Kidney (tissue), 14 donors: ENCODE measurements around the gene C22orf39. TPM values are rescaled to one million over a fixed set of nuclear protein-coding genes. Genes with fewer than 3 reads are reported as not detected.

ENCODE experiments used
- DNase-seq, 5 donors: peaks; one replicate each; pipeline ENCODE4 v3.0.0-alpha.2; 2013 to 2020
- FAIRE-seq: peaks from 2 replicates; lab custom pipeline; 2012; peaks lifted over from hg19 to GRCh38; lab: Jason Lieb, UNC
- H3K27ac ChIP-seq, 2 donors: one replicate each; pipeline ENCODE4 v1.7.0; 2013; ENCODE audit warnings: low read depth in 2 of 2, low read length in 2 of 2, inconsistent platforms in 1 of 2
- H3K27me3 ChIP-seq: one replicate; pipeline ENCODE4 v1.7.1; 2013; ENCODE audit warnings: low read length, inconsistent platforms; ENCODE audit not compliant: control insufficient read depth, insufficient read depth
- H3K36me3 ChIP-seq, 3 donors: one replicate each; pipeline versions ENCODE4 v1.7.0 to v1.7.1; 2013; ENCODE audit warnings: low read length in 3 of 3, control low read depth in 1 of 3, inconsistent platforms in 1 of 3; ENCODE audit not compliant: insufficient read depth in 3 of 3, control insufficient read depth in 2 of 3
- H3K4me1 ChIP-seq, 3 donors: one replicate each; pipeline versions ENCODE4 v1.7.0 to v1.7.1; 2013; ENCODE audit warnings: low read length in 3 of 3, inconsistent platforms in 1 of 3, low read depth in 1 of 3; ENCODE audit not compliant: control insufficient read depth in 2 of 3, insufficient read depth in 2 of 3
- H3K4me3 ChIP-seq, 3 donors: one replicate each; pipeline versions ENCODE4 v1.7.0 to v1.8.1; 2013; ENCODE audit warnings: low read length in 3 of 3, control low read depth in 1 of 3, inconsistent platforms in 1 of 3
- H3K9ac ChIP-seq, 3 donors: one replicate each; pipeline versions ENCODE4 v1.7.0 to v1.7.1; 2013; ENCODE audit warnings: low read length in 3 of 3, control low read depth in 1 of 3, inconsistent platforms in 1 of 3
- H3K9me3 ChIP-seq, 3 donors: one replicate each; pipeline versions ENCODE4 v1.7.0 to v1.7.1; 2013; ENCODE audit warnings: low read length in 3 of 3, control low read depth in 1 of 3, inconsistent platforms in 1 of 3; ENCODE audit not compliant: control insufficient read depth in 2 of 3, insufficient read depth in 1 of 3
- intact Hi-C: fragments of 100-400 bp; cut with DNase I; formaldehyde crosslinking; loops from one replicate; pipeline ENCODE4 v1.11.1; 2022
- polyA plus RNA-seq: library from polyadenylated mRNA; stranded (reverse); fragments of 350-450 nt; fragmentation: Illumina TruSeq; extraction: RNeasy Lipid Tissue Mini Kit (QIAGEN cat#74804); gene quantifications from one replicate; pipeline ENCODE4 v1.2.3, GENCODE V29; 2014; ENCODE audit warnings: low read depth, low replicate concordance; ENCODE audit not compliant: insufficient read depth
- total RNA-seq: library from RNA; stranded (reverse); fragmentation: NEBNext Ultra II Directional; extraction: Animal tissue kit (Norgen Biotek cat#: 25700); gene quantifications from one replicate; pipeline ENCODE4 v1.2.1, GENCODE V29; 2021
- TF ChIP-seq, protein P1 (sequence below): IDR thresholded peaks from 3 replicates; pipeline ENCODE4 v1.5.1; 2012; ENCODE audit warnings: mild to moderate bottlenecking, moderate library complexity, borderline replicate concordance; ENCODE audit not compliant: insufficient read depth; ENCODE audit errors: extremely low read depth
- donor health status: control.
- donor health status: control.
- donor health status: control.
- donor health status: control.
- donor health status: control.
- donor health status: DM: yes; HTN: yes; CAD: no.
- donor health status: Normal renal cell carcinoma (clear cell type).

Gene C22orf39
- total and polyA plus RNA-seq, 2 donors from 2014 or later, result 27.1 to 54.4 TPM

DNA sequence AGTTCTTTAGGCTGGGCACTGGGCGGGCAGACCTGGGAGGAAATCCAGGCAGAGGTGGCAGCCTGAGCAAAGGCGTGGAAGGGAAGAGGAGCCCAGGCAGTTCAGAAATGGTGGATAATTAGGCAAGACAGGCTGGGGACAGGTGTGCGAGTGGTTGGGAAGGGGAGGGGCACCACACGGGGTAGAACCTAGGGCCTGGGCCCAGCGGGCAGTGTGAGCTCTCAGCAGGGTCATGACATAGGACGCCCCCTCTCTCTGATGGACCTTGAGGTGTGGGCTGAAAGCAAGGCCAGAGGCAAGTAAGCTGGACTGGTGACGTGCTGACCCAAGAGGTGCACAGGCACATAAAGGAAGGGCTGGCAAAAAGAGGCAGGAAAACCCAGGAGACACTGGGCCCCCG lies 24.7 kb upstream of the C22orf39 start:
- no peak for DNase-seq
- H3K4me1 ChIP-seq, result no peaks in the 10 kb centered on the region
- H3K9ac ChIP-seq, result no peak overlapping the region
- intact Hi-C loops, result no loop called here
- H3K36me3 ChIP-seq, result peaks cover 4 to 54% (median 51%) of the 10 kb centered on the region in 3 donors
- TF ChIP-seq, protein P1, sequence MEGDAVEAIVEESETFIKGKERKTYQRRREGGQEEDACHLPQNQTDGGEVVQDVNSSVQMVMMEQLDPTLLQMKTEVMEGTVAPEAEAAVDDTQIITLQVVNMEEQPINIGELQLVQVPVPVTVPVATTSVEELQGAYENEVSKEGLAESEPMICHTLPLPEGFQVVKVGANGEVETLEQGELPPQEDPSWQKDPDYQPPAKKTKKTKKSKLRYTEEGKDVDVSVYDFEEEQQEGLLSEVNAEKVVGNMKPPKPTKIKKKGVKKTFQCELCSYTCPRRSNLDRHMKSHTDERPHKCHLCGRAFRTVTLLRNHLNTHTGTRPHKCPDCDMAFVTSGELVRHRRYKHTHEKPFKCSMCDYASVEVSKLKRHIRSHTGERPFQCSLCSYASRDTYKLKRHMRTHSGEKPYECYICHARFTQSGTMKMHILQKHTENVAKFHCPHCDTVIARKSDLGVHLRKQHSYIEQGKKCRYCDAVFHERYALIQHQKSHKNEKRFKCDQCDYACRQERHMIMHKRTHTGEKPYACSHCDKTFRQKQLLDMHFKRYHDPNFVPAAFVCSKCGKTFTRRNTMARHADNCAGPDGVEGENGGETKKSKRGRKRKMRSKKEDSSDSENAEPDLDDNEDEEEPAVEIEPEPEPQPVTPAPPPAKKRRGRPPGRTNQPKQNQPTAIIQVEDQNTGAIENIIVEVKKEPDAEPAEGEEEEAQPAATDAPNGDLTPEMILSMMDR, result no peak
- no peaks in the 10 kb centered on the region for H3K27me3 ChIP-seq
- FAIRE-seq, result no peak
- no peak overlapping the region for H3K4me3 ChIP-seq
- H3K9me3 ChIP-seq, result no peaks in the 10 kb centered on the region
- no peak overlapping the region for H3K27ac ChIP-seq

DNA sequence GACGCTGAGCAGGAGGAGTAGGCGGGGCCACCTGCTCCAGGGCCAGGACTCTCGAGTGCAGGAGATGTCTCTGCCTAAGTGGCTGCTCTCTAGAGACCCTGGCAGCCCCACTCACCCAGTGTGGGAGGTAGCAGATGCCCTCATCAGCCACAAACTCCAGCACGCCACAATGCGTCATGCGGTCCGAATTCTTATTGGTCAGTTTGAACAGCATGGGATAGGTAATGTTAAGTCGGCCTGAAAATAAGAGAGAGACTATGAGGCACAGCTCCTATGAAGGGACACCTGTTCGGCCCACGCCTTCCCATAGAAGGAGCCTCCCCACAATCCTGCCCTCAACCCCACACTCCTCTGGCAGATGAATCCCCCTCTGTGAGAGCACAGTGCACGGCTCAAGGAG lies 24.1 kb upstream of the C22orf39 start:
- no peak for FAIRE-seq
- Histone ChIP-seq H3K4me1 (no peaks in the 10 kb centered on the region), H3K27ac (no peak overlapping the region), H3K9ac (no peak overlapping the region), H3K9me3 (no peaks in the 10 kb centered on the region), H3K36me3 (peaks cover 7 to 61% (median 53%) of the 10 kb centered on the region in 3 donors), H3K4me3 (no peak overlapping the region), H3K27me3 (no peaks in the 10 kb centered on the region)
- DNase-seq, result no peak
- TF ChIP-seq, protein P1, result no peak
- intact Hi-C loops, result no loop called here

DNA sequence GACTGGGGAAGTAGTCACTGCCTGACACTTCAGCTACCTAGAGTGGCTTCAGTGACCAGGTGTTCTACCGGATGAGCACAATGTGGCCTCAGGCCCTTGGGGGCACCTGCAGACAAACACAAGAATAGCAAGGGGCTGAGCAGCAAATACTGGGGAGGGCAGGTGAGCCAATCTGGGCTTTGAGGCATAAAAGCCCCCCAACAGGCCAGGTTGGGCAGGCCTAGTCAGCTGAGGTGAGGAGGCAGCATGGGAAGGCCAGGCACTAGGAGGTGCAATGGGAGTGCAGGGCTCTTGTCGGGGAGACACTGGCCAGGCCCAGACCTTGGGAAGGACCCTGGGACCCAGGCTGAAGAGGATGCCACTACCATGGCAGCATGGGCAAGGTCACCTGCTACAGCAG lies 22.5 kb upstream of the C22orf39 start:
- H3K4me1 ChIP-seq, result no peaks in the 10 kb centered on the region
- FAIRE-seq, result no peak
- H3K9me3 ChIP-seq, result no peaks in the 10 kb centered on the region
- H3K9ac ChIP-seq, result no peak overlapping the region
- H3K27me3 ChIP-seq, result no peaks in the 10 kb centered on the region
- TF ChIP-seq, protein P1, result no peak
- DNase-seq, result no peak
- H3K36me3 ChIP-seq, result peaks cover 9 to 73% (median 60%) of the 10 kb centered on the region in 3 donors
- intact Hi-C loops, result no loop called here
- H3K4me3 ChIP-seq, result no peak overlapping the region
- no peak overlapping the region for H3K27ac ChIP-seq

DNA sequence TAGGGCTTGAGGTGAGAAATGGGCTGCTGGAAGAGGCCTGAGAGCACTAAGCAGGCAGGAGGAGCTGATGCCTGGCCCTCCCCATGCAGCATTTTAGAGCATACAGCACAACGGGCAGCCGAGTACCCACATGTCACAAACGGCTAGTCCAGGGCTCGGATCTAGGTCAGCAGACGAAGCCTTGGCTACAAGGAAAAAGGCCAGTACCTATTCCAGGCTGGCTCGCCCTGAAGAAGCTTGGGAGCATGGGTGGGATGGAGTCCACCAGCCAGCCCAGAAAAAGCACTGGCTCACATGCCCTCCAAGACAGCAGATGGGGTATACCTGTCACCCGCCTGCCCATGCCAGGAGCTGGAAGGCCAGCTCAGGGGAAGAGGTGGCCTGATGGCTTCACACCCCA lies 21.9 kb upstream of the C22orf39 start:
- no peak overlapping the region for H3K27ac ChIP-seq
- no peak overlapping the region for H3K9ac ChIP-seq
- intact Hi-C loops, result no loop called here
- peaks cover 9 to 77% (median 62%) of the 10 kb centered on the region in 3 donors for H3K36me3 ChIP-seq
- FAIRE-seq (no peak), DNase-seq (no peak)
- H3K4me1 ChIP-seq, result no peaks in the 10 kb centered on the region
- TF ChIP-seq, protein P1, result no peak
- H3K9me3 ChIP-seq, result no peaks in the 10 kb centered on the region
- no peak overlapping the region for H3K4me3 ChIP-seq
- no peaks in the 10 kb centered on the region for H3K27me3 ChIP-seq
